Hepatocyte (in vitro differentiated cells): ENCODE measurements around the gene TMEM232. TPM values are rescaled to one million over a fixed set of nuclear protein-coding genes. Genes with fewer than 3 reads are reported as not detected.

ENCODE experiments used
- DNase-seq: peaks from one replicate; pipeline ENCODE4 v3.0.0-alpha.2; 2016; ENCODE audit warnings: low spot score
- H2AFZ ChIP-seq: fragments of 200-600 bp; sonication (generic); 2 replicates; pipeline ENCODE4 v1.6.0; 2016; ENCODE audit warnings: antibody characterized with exemption, mild to moderate bottlenecking
- H3K27ac ChIP-seq: fragments of 200-600 bp; sonication (generic); 2 replicates; pipeline ENCODE4 v1.5.1; 2016; ENCODE audit warnings: mild to moderate bottlenecking
- H3K27me3 ChIP-seq: fragments of 200-600 bp; sonication (generic); 2 replicates; pipeline ENCODE4 v1.6.1; 2016
- H3K36me3 ChIP-seq: fragments of 200-600 bp; sonication (generic); replicated peaks from 2 replicates; pipeline ENCODE4 v1.5.1; 2016; ENCODE audit warnings: low read depth; ENCODE audit not compliant: insufficient read depth
- H3K4me1 ChIP-seq: fragments of 200-600 bp; sonication (generic); 2 replicates; pipeline ENCODE4 v1.5.1; 2016; ENCODE audit warnings: mild to moderate bottlenecking, moderate library complexity; ENCODE audit not compliant: insufficient read depth
- H3K4me2 ChIP-seq: fragments of 200-600 bp; sonication (generic); 2 replicates; pipeline ENCODE4 v1.6.0; 2016
- H3K4me3 ChIP-seq: fragments of 200-600 bp; sonication (generic); 2 replicates; pipeline ENCODE4 v1.5.1; 2016; ENCODE audit warnings: mild to moderate bottlenecking
- H3K79me2 ChIP-seq: fragments of 200-600 bp; sonication (generic); 2 replicates; pipeline ENCODE4 v1.6.0; 2017; ENCODE audit warnings: mild to moderate bottlenecking
- H3K9me2 ChIP-seq: fragments of 200-600 bp; sonication (generic); replicated peaks from 2 replicates; pipeline ENCODE4 v1.6.0; 2017; ENCODE audit warnings: mild to moderate bottlenecking; ENCODE audit not compliant: insufficient read depth
- H3K9me3 ChIP-seq: fragments of 200-600 bp; sonication (generic); 2 replicates; pipeline ENCODE4 v1.5.1; 2016; ENCODE audit warnings: low read depth, mild to moderate bottlenecking
- H4K20me1 ChIP-seq: fragments of 200-600 bp; sonication (generic); 2 replicates; pipeline ENCODE4 v1.6.0; 2016; ENCODE audit warnings: mild to moderate bottlenecking; ENCODE audit not compliant: insufficient read depth, poor library complexity, severe bottlenecking
- CTCF ChIP-seq: fragments of 200-600 bp; sonication (generic); IDR thresholded peaks from 2 replicates; pipeline ENCODE4 v1.5.1; 2016; ENCODE audit warnings: antibody characterized with exemption, mild to moderate bottlenecking; ENCODE audit not compliant: poor library complexity
- EZH2 ChIP-seq: fragments of 200-600 bp; sonication (generic); IDR thresholded peaks from 2 replicates; pipeline ENCODE4 v1.6.1; 2016; ENCODE audit warnings: antibody characterized with exemption, mild to moderate bottlenecking, borderline replicate concordance
- EZH2phosphoT487 ChIP-seq: fragments of 200-600 bp; sonication (generic); IDR thresholded peaks from one replicate; pipeline ENCODE4 v1.6.1; 2018; ENCODE audit warnings: antibody characterized with exemption, mild to moderate bottlenecking, low read depth, moderate library complexity; ENCODE audit not compliant: unreplicated experiment, severe bottlenecking
- WGBS: methylation state at CpG from one replicate; pipeline ENCODE4 v1.1.6; 2016; ENCODE audit warnings: low lambda C conversion rate; ENCODE audit errors: missing lambda C conversion rate; 5-methylcytosine and 5-hydroxymethylcytosine counted together
- polyA plus RNA-seq: library from polyadenylated mRNA; unstranded; fragments of >200 nt; fragmentation: Nextera tagmentation; extraction: Ambion mirVana; gene quantifications from 2 replicates; pipeline ENCODE4 v1.2.1, GENCODE V29; 2016
- total RNA-seq: library from RNA; depleted of rRNA; stranded (reverse); fragments of >200 nt; gene quantifications from 2 replicates; pipeline ENCODE4 v1.2.3, GENCODE V29; 2014

Gene TMEM232
- total RNA-seq (2.4 TPM in 2 replicates), polyA plus RNA-seq (1.3 and 2.8 TPM in 2 replicates)

GRCh38 chr5:110726249-110727024 is at the start of gene TMEM232:
Gene TMEM232 (minus strand): TSS chr5:110726671. CDS start chr5:110667352, 59,319 bp downstream.
- no peak for TF ChIP-seq EZH2phosphoT487
- no peak for TF ChIP-seq CTCF
- no peak for TF ChIP-seq EZH2
- Histone ChIP-seq H3K79me2 (no peaks in the 10 kb centered on the region), H3K27ac (peak within 1 kb of the TSS; percentile 14), H3K36me3 (no peaks in the 10 kb centered on the region), H3K4me3 (peak within 1 kb of the TSS; percentile 68), H3K9me3 (no peaks in the 10 kb centered on the region), H3K9me2 (no peaks in the 10 kb centered on the region), H3K4me1 (no peaks in the 10 kb centered on the region), H2AFZ (peak within 1 kb of the TSS; percentile 72), H3K27me3 (no peaks in the 10 kb centered on the region), H3K4me2 (peak within 1 kb of the TSS; percentile 85), H4K20me1 (no peaks in the 10 kb centered on the region)
- WGBS = 28% methylated on average over 17 of the region's 17 CpGs
- DNase-seq = peak; percentile 90

GRCh38 chr5:110770286-110770685 is 43.8 kb upstream of the TMEM232 start:
- no peaks in the 10 kb centered on the region for H3K36me3 ChIP-seq
- no peaks in the 10 kb centered on the region for H3K9me2 ChIP-seq
- no peaks in the 10 kb centered on the region for H4K20me1 ChIP-seq
- no peak for TF ChIP-seq EZH2
- no peak for TF ChIP-seq EZH2phosphoT487
- TF ChIP-seq CTCF = no peak
- no peak overlapping the region for H3K4me3 ChIP-seq
- no peaks in the 10 kb centered on the region for H3K79me2 ChIP-seq
- H3K9me3 ChIP-seq = no peaks in the 10 kb centered on the region
- no peak for DNase-seq
- no peaks in the 10 kb centered on the region for H3K4me1 ChIP-seq
- no peaks in the 10 kb centered on the region for H3K27me3 ChIP-seq
- H3K4me2 ChIP-seq = no peak overlapping the region
- no peak overlapping the region for H3K27ac ChIP-seq
- H2AFZ ChIP-seq = no peak overlapping the region

- Histone ChIP-seq H3K9me3 (no peaks in the 10 kb centered on the region), H3K27ac (no peak overlapping the region), H3K4me2 (no peak overlapping the region), H3K4me1 (no peaks in the 10 kb centered on the region), H3K79me2 (no peaks in the 10 kb centered on the region), H3K4me3 (no peak overlapping the region), H3K36me3 (no peaks in the 10 kb centered on the region), H3K27me3 (no peaks in the 10 kb centered on the region), H3K9me2 (no peaks in the 10 kb centered on the region), H4K20me1 (no peaks in the 10 kb centered on the region), H2AFZ (no peak overlapping the region)
- 76% methylated on average over 5 of the region's 5 CpGs for WGBS
- TF ChIP-seq EZH2 (no peak), EZH2phosphoT487 (no peak), CTCF (no peak)
- DNase-seq = no peak
Measured at GRCh38 chr5:110769000-110769681, 42.7 kb upstream of the TMEM232 start.
